Type B pancreatic cell (in vitro differentiated cells): ENCODE results near the gene JDP2. TPM values are rescaled to one million over a fixed set of nuclear protein-coding genes. Genes with fewer than 3 reads are reported as not detected.

Experiments used
- DNase-seq: peaks from one replicate; pipeline ENCODE4 v3.0.0; 2021; ENCODE audit warnings: mixed read lengths; ENCODE audit not compliant: unreplicated experiment; ENCODE audit errors: extremely low spot score
- H3K27ac Mint-ChIP-seq: 2 replicates; pipeline ENCODE4 v1.8.0; 2021; ENCODE audit warnings: mild to moderate bottlenecking, mixed read lengths
- H3K27me3 Mint-ChIP-seq: 2 replicates; pipeline ENCODE4 v1.8.0; 2021; ENCODE audit warnings: mixed read lengths
- H3K36me3 Mint-ChIP-seq: 2 replicates; pipeline ENCODE4 v1.8.0; 2021; ENCODE audit warnings: mixed read lengths
- H3K4me1 Mint-ChIP-seq: one replicate; pipeline ENCODE4 v1.8.0; 2021; ENCODE audit warnings: mixed read lengths; ENCODE audit not compliant: unreplicated experiment
- H3K4me3 Mint-ChIP-seq: 2 replicates; pipeline ENCODE4 v1.8.0; 2021; ENCODE audit warnings: mild to moderate bottlenecking, mixed read lengths
- H3K9me3 Mint-ChIP-seq: 2 replicates; pipeline ENCODE4 v1.8.0; 2021; ENCODE audit warnings: mixed read lengths
- CTCF ChIP-seq: fragments of 200-600 bp; sonication (generic); conservative IDR thresholded peaks from 2 replicates; pipeline ENCODE4 v1.5.0; 2021; ENCODE audit warnings: antibody characterized with exemption, mild to moderate bottlenecking
- total RNA-seq: library from RNA; stranded (reverse); gene quantifications from 2 replicates; pipeline ENCODE4 v1.2.1, GENCODE V29; 2021; ENCODE audit warnings: low replicate concordance

Gene JDP2
- total RNA-seq, 1 donor from 2014 or later = 31.3 TPM

GRCh38 chr14:75442642-75443041 lies 14.8 kb downstream of the JDP2 start:
- no peak for TF ChIP-seq CTCF
- no peak for DNase-seq
- no peak overlapping the region for H3K4me3 Mint-ChIP-seq
- H3K4me1 Mint-ChIP-seq = peaks cover 44% of the 10 kb centered on the region
- peak overlapping the region; percentile 98 for H3K27ac Mint-ChIP-seq
- no peaks in the 10 kb centered on the region for H3K27me3 Mint-ChIP-seq
- no peaks in the 10 kb centered on the region for H3K9me3 Mint-ChIP-seq
- peaks cover 27% of the 10 kb centered on the region for H3K36me3 Mint-ChIP-seq

DNA sequence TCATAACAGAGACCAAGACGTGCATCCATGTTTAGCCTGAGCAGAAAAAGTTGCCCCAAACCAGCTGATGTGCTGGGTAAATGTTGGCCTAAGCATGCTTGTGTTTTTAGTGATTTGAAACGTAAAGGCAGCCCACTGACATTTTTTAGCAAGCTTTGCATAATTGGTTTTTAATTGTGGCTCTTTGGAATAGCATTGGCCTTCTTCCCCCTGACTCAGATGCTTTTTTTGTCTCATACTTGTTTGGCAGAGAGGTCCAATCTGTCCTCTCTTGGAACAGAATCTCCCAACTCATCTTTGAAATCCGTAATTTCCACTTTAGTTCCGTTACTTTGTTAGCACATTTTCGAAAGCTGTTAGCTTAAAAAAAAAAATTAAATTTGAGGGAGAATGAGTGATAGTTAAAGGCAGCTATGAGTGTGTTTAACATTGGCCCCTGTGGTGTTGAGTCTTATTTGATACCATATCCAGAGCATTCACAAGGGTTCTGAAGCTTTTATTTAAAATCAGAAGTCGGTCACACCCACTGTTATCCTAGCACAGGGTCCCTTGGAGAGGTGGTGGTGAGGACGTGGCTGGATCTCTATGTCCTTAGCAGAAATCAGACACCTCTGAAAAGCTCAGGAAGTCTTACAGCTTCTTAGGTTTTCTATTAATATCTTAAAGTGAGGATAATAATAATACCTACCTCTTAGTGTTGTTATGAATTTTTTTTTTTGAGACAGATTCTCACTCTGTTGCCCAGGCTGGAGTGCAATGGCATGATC lies 15.6 kb downstream of the JDP2 start:
- peaks cover 23% of the 10 kb centered on the region for H3K36me3 Mint-ChIP-seq
- H3K9me3 Mint-ChIP-seq = no peaks in the 10 kb centered on the region
- peak overlapping the region; percentile 43 for H3K27ac Mint-ChIP-seq
- no peaks in the 10 kb centered on the region for H3K27me3 Mint-ChIP-seq
- TF ChIP-seq CTCF = no peak
- no peak overlapping the region for H3K4me3 Mint-ChIP-seq
- no peak for DNase-seq
- H3K4me1 Mint-ChIP-seq = peaks cover 41% of the 10 kb centered on the region

- TF ChIP-seq CTCF = no peak
- Mint-ChIP-seq H3K9me3 (no peaks in the 10 kb centered on the region), H3K4me3 (no peak overlapping the region), H3K36me3 (peaks cover 27% of the 10 kb centered on the region), H3K27me3 (no peaks in the 10 kb centered on the region), H3K27ac (no peak overlapping the region), H3K4me1 (peaks cover 50% of the 10 kb centered on the region)
- no peak for DNase-seq
These were observed 17.4 kb downstream of the JDP2 start for GRCh38 chr14:75445236-75445635.

DNA sequence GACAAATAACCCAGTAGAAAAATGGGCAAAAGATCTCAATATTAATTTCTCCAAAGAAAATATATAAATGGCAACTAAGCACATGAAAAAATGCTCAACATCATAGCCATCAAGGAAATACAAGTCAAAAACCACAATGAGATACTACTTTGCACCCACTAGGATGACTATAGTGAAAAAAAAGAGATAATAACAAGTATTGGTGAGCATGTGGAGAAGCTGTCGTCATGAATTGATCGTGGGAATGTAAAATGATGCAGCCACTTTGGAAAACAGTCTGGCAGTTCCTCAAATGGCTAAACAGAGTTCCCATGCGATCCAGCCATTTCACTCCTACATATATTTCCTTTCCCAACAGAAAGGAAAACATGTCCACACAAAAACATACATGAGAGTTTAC lies 18.1 kb downstream of the JDP2 start:
- H3K27me3 Mint-ChIP-seq = no peaks in the 10 kb centered on the region
- no peak for TF ChIP-seq CTCF
- no peak overlapping the region for H3K27ac Mint-ChIP-seq
- no peak overlapping the region for H3K4me3 Mint-ChIP-seq
- H3K36me3 Mint-ChIP-seq = peaks cover 24% of the 10 kb centered on the region
- DNase-seq = no peak
- no peaks in the 10 kb centered on the region for H3K9me3 Mint-ChIP-seq
- H3K4me1 Mint-ChIP-seq = peaks cover 48% of the 10 kb centered on the region

GRCh38 chr14:75446447-75446846 lies 18.6 kb downstream of the JDP2 start:
- peaks cover 23% of the 10 kb centered on the region for H3K36me3 Mint-ChIP-seq
- peak overlapping the region; percentile 57 for H3K27ac Mint-ChIP-seq
- no peak for DNase-seq
- H3K9me3 Mint-ChIP-seq = no peaks in the 10 kb centered on the region
- H3K4me3 Mint-ChIP-seq = no peak overlapping the region
- peaks cover 49% of the 10 kb centered on the region for H3K4me1 Mint-ChIP-seq
- no peak for TF ChIP-seq CTCF
- no peaks in the 10 kb centered on the region for H3K27me3 Mint-ChIP-seq
